ENCODE results near the gene BET1L.

GRCh38 chr11:210803-211180, 3.6 kb upstream of the BET1L start:
- TF ChIP-seq CTCF (conservative IDR thresholded peaks at IDR 0.05; ENCODE audit: low read length) (no peak), EZH2phosphoT487 (IDR thresholded peaks at IDR 0.05; ENCODE audit: borderline replicate concordance, low read depth, low read length) (no peak)

Measured in OCI-LY7 (cell line).